Activated CD8-positive, alpha-beta memory T cell treated with anti-CD3 and anti-CD28 coated beads, Interleukin-2, amount 10 ng/mL, durations not matched to agents 7 days and 5 days (primary cell): Measurements from ENCODE around the gene EXOC3L4. TPM values are rescaled to one million over a fixed set of nuclear protein-coding genes. Genes with fewer than 3 reads are reported as not detected.

Experiments used
- ATAC-seq: fragments of 150-1000 bp; cut with Tn5 transposase; one replicate; pipeline ENCODE4 v1.10.0; 2021; ENCODE audit warnings: moderate library complexity
- CTCF ChIA-PET: fragments of 350-600 bp; sonication (Branson Sonifier 250); formaldehyde crosslinking; loops from one replicate; lab custom pipeline; 2021; ENCODE audit warnings: antibody characterized with exemption; lab: Charles Lee
- DNase-seq: peaks from one replicate; pipeline ENCODE4 v3.0.0-alpha.2; 2020
- H3K27ac Mint-ChIP-seq: one replicate; pipeline ENCODE4 v1.8.0; 2021; ENCODE audit warnings: mild to moderate bottlenecking, mixed read lengths
- H3K27me3 Mint-ChIP-seq: one replicate; pipeline ENCODE4 v1.8.0; 2021; ENCODE audit warnings: mixed read lengths
- H3K36me3 Mint-ChIP-seq: one replicate; pipeline ENCODE4 v1.8.0; 2021; ENCODE audit warnings: mild to moderate bottlenecking, mixed read lengths
- H3K4me1 Mint-ChIP-seq: one replicate; pipeline ENCODE4 v1.8.0; 2021; ENCODE audit warnings: mixed read lengths
- H3K4me3 Mint-ChIP-seq: one replicate; pipeline ENCODE4 v1.8.0; 2021; ENCODE audit warnings: mild to moderate bottlenecking, moderate library complexity, mixed read lengths
- H3K9me3 Mint-ChIP-seq: one replicate; pipeline ENCODE4 v1.8.0; 2022; ENCODE audit warnings: low read depth, mixed read lengths
- total RNA-seq, 2 experiments: library from RNA; stranded (reverse); gene quantifications; one replicate each; pipeline ENCODE4 v1.2.3, GENCODE V29; 2021

Gene EXOC3L4
- total RNA-seq, 2 experiments from 2014 or later, result not detected

DNA sequence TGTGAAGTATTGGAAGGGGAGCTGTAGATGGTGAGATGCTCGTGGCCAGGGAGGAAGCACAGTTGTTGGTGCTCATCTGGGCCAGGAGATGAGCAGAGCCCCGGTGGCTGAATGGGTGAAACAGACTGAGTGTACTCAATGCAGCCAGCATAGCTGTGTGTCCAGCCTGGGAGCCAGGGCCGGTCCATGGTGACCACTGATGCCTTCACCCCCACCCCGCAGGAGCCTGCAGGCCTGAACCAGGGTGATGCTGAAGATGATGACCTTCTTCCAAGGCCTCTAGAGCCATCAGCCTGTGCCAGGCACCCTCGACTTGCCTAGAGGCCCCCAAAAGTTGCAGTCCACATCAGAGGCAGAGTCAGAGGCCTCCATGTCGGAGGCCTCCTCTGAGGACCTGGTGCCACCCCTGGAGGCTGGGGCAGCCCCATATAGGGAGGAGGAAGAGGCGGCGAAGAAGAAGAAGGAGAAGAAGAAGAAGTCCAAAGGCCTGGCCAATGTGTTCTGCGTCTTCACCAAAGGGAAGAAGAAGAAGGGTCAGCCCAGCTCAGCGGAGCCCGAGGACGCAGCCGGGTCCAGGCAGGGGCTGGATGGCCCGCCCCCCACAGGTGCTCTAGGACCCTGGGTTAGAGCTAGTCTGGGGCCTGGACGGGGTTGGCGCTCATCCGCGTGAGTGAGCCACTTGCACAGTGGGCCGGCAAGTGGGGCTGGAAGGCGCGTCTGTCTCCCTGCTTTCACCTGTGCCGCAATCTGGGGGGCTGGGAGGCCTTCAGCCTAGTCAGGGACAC lies 31.8 kb downstream of the EXOC3L4 start:
- CTCF ChIA-PET, result no interaction called here
- DNase-seq (no peak), ATAC-seq (no peak)
- Mint-ChIP-seq H3K4me3 (no peak overlapping the region), H3K27ac (no peak overlapping the region), H3K4me1 (no peaks in the 10 kb centered on the region), H3K9me3 (no peaks in the 10 kb centered on the region), H3K27me3 (peaks cover 18% of the 10 kb centered on the region), H3K36me3 (no peaks in the 10 kb centered on the region)

DNA sequence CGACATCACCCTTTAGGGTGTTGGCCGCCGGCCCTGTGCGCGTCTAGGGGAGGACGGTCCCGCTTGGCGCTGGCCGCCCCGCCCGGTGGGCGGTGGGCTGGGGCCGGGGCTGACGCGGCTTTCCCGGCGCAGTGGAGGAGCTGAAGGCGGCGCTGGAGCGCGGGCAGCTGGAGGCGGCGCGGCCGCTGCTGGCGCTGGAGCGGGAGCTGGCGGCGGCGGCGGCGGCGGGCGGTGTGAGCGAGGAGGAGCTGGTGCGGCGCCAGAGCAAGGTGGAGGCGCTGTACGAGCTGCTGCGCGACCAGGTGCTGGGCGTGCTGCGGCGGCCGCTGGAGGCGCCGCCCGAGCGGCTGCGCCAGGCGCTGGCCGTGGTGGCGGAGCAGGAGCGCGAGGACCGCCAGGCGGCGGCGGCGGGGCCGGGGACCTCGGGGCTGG lies 32.4 kb downstream of the EXOC3L4 start:
- DNase-seq, result no peak
- Mint-ChIP-seq H3K4me1 (no peaks in the 10 kb centered on the region), H3K27ac (no peak overlapping the region), H3K36me3 (no peaks in the 10 kb centered on the region), H3K27me3 (peaks cover 14% of the 10 kb centered on the region), H3K9me3 (no peaks in the 10 kb centered on the region), H3K4me3 (no peak overlapping the region)
- no peak for ATAC-seq
- CTCF ChIA-PET, result no interaction called here

DNA sequence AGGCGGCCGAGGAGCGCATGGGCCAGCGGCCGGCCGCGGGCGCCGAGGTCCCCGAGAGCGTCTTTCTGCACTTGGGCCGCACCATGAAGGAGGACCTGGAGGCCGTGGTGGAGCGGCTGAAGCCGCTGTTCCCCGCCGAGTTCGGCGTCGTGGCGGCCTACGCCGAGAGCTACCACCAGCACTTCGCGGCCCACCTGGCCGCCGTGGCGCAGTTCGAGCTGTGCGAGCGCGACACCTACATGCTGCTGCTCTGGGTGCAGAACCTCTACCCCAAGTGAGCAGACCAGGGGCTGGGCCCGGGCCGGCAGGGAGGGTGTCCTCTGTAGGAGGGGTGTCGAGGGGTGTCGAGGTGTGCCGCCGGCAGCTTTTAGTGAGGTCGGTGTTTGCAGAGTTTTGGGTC lies 32.8 kb downstream of the EXOC3L4 start:
- Mint-ChIP-seq H3K27ac (no peak overlapping the region), H3K27me3 (peaks cover 10% of the 10 kb centered on the region), H3K36me3 (no peaks in the 10 kb centered on the region), H3K4me1 (no peaks in the 10 kb centered on the region), H3K9me3 (no peaks in the 10 kb centered on the region), H3K4me3 (no peak overlapping the region)
- ATAC-seq (no peak), DNase-seq (no peak)
- CTCF ChIA-PET, result no interaction called here

DNA sequence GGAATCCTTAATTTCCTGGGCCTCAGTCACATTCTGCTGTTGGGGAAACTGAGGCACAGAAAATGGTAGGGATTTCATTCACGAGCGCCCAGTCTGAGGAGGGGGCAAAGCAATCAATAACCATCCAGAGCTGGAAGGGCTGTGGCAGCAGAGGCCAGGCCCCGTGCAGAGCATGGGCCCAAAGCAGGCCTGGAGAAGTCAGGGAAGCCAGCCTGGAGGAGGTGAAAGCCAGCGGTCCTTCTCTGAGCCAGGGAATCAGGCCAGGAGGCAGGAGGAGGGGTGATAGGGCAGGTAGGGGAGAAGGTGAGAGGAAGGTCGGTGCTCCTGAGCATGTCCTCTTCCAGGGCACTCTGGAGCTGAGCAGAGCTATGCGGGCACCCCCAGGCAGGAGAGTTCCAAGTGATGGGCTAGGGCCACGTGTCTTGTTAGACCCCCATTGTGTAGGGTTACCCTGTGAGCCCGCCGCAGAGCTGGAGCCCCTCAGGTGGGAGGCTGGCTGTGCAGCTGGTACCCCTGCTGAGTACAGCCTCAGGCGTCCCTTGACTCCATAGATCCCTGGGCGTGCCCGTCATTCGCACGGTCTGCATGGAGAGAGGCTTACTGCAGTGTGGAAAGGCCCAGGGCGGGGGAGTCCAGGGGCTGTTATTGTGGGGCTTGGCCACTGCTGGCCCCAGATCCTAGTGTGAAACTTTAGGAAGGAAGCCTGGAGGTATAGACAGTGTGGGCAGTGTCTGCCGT lies 33.5 kb downstream of the EXOC3L4 start:
- ATAC-seq (no peak), DNase-seq (no peak)
- CTCF ChIA-PET, result interaction anchor here (1.1 kb wide), 1 partner anchor 23 kb away, joined by 3 read pairs; no protein-coding TSS in a partner anchor
- peaks cover 8% of the 10 kb centered on the region for H3K27me3 Mint-ChIP-seq
- H3K36me3 Mint-ChIP-seq, result no peaks in the 10 kb centered on the region
- H3K27ac Mint-ChIP-seq, result no peak overlapping the region
- H3K4me1 Mint-ChIP-seq, result no peaks in the 10 kb centered on the region
- no peaks in the 10 kb centered on the region for H3K9me3 Mint-ChIP-seq
- H3K4me3 Mint-ChIP-seq, result no peak overlapping the region

DNA sequence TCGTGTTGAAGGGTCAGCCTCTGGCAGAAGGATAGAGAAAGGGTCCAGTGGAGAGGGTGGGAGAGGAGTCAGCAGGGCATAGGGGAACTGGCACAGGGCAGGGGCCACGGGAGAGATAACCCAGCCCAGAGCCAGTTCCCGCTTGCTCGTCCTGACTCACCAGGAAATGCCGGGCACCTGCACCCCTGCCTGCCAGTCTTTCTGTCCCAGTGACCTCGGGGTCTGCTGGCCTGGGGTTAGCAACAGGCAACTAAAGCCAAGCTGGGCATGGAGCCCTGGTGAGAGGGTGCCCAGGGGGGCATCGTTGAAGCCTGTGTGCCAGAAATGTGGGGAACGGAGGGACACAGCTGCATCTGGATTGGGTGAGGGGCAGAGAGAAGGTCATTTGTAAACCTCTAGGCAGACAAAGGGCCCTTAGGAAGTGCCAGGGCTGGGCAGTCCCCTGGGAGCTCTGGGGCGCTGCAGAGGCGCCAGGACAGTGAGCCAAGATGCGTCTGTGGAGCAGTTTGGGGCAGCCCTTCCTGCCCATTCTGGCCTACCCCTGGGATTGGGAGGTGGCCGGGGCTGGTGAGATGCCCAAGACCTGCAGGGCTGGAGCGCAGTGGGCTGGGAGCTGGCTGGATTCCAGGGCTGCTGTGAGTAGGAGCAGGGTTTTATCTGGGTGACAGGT lies 34.2 kb downstream of the EXOC3L4 start:
- ATAC-seq (no peak), DNase-seq (no peak)
- Mint-ChIP-seq H3K9me3 (no peaks in the 10 kb centered on the region), H3K4me1 (no peaks in the 10 kb centered on the region), H3K36me3 (no peaks in the 10 kb centered on the region), H3K4me3 (no peak overlapping the region), H3K27me3 (peaks cover 7% of the 10 kb centered on the region), H3K27ac (no peak overlapping the region)
- CTCF ChIA-PET, result interaction anchor here (1.1 kb wide), 1 partner anchor 24 kb away, joined by 3 read pairs; no protein-coding TSS in a partner anchor

DNA sequence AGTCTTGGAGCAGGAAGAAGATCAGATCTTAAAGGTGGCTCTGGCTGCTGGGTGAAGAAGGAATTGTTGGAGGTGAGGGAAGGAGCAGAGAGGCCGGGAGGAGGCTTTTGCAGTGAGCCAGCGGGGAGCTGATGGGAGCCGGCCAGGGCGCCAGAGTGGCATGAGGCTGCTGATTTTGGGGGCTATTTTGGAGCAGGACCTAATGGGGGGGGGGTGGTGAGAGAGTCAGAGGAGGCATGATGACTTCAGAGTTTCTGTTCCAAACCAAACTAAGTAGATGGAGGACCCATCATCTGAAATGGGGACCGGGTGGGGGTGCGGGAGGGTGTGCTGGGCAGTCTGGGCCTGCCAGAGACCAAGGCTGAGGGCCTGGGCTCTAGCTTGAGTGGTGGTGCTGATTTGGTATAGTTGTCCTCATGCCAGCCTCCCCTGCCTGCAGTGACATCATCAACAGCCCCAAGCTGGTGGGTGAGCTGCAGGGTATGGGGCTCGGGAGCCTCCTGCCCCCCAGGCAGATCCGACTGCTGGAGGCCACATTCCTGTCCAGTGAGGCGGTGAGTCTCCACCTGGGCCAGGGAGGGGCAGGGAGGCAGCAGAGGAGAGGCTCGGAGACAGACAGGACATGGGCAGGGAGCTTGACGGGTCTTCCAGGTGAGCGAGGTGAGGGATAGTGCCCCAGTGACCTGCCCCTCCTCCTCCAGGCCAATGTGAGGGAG lies 34.9 kb downstream of the EXOC3L4 start:
- no peak overlapping the region for H3K27ac Mint-ChIP-seq
- H3K4me3 Mint-ChIP-seq, result no peak overlapping the region
- no peaks in the 10 kb centered on the region for H3K9me3 Mint-ChIP-seq
- no peak for ATAC-seq
- no peak for DNase-seq
- no peaks in the 10 kb centered on the region for H3K36me3 Mint-ChIP-seq
- CTCF ChIA-PET, result interaction anchor here (1.1 to 1.2 kb wide), 2 partner anchors 25 kb away, joined by 3 read pairs; no protein-coding TSS in a partner anchor
- H3K27me3 Mint-ChIP-seq, result peaks cover under 1% of the 10 kb centered on the region
- no peaks in the 10 kb centered on the region for H3K4me1 Mint-ChIP-seq

DNA sequence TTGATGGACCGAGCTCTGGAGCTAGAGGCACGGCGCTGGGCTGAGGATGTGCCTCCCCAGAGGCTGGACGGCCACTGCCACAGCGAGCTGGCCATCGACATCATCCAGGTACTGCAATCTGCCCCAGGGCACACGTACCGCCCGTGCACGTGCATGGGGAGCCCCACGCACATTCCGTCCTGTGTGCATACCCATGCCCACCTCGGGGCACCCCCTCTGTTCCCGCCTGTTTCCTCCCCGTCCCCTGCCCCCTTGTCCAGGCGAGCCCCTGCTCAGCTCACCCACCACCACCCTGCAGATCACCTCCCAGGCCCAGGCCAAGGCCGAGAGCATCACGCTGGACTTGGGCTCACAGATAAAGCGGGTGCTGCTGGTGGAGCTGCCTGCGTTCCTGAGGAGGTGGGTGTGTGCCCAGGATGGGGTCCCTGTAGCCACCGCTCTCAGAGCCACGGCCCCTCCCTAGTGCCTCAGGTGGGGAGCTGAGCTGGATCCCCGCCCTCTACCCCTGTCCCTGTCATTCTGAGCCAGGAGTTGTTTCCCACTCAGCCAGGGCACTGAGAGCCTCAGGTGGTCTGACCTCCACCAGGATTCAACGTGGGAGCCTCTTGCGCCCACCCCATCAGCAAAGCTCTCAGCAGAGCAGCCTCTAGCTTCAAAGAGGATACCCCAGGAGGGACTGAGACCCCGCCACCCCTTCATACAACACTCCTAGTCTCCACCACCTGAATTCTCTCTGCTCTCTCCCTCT lies 35.7 kb downstream of the EXOC3L4 start:
- ATAC-seq, result no peak
- CTCF ChIA-PET, result interaction anchor here (1.2 kb wide), 1 partner anchor 26 kb away, joined by 3 read pairs; no protein-coding TSS in a partner anchor
- H3K9me3 Mint-ChIP-seq, result no peaks in the 10 kb centered on the region
- no peak for DNase-seq
- H3K27me3 Mint-ChIP-seq, result no peaks in the 10 kb centered on the region
- H3K4me1 Mint-ChIP-seq, result no peaks in the 10 kb centered on the region
- H3K4me3 Mint-ChIP-seq, result no peak overlapping the region
- H3K27ac Mint-ChIP-seq, result no peak overlapping the region
- H3K36me3 Mint-ChIP-seq, result no peaks in the 10 kb centered on the region

DNA sequence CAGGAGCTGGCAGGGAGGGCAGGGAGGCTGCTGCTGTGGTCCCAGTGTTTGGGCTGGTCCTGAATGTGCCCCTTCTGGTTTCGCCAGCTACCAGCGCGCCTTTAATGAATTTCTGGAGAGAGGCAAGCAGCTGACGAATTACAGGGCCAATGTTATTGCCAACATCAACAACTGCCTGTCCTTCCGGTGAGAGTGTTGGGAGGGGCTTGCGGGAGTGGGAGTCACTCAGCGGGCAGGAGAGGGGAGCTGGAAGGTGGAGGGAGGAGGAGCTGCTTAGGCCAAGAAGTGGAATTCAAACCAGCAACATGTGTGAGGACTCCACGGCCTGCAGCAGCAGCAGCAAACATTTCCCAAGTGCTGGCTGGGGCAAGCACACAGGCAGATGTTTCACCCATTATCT lies 36.4 kb downstream of the EXOC3L4 start:
- Mint-ChIP-seq H3K27me3 (no peaks in the 10 kb centered on the region), H3K27ac (no peak overlapping the region), H3K4me1 (no peaks in the 10 kb centered on the region), H3K9me3 (no peaks in the 10 kb centered on the region), H3K36me3 (no peaks in the 10 kb centered on the region), H3K4me3 (no peak overlapping the region)
- CTCF ChIA-PET, result interaction anchor here (0.6 to 1.2 kb wide), 2 partner anchors 26 to 418 kb away, joined by 3 read pairs; no protein-coding TSS in a partner anchor
- DNase-seq (no peak), ATAC-seq (no peak)

DNA sequence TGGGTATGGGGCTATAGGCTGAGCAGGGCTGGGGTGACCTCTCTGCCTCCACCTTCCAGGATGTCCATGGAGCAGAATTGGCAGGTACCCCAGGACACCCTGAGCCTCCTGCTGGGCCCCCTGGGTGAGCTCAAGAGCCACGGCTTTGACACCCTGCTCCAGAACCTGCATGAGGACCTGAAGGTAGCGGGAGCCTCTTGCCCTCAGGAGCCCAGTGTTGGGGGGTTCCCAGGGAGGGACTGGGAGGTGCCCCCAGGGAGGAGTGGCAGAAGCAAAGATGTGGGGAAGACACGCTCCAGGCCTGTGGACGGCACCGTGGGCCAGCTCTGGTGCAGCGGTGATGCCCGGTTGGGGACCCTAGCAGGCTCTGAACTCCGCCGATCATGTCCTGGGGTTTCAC lies 37.1 kb downstream of the EXOC3L4 start:
- DNase-seq, result no peak
- H3K4me3 Mint-ChIP-seq, result no peak overlapping the region
- ATAC-seq, result no peak
- H3K9me3 Mint-ChIP-seq, result no peaks in the 10 kb centered on the region
- H3K27ac Mint-ChIP-seq, result no peak overlapping the region
- no peaks in the 10 kb centered on the region for H3K27me3 Mint-ChIP-seq
- no peaks in the 10 kb centered on the region for H3K4me1 Mint-ChIP-seq
- no peaks in the 10 kb centered on the region for H3K36me3 Mint-ChIP-seq
- CTCF ChIA-PET, result interaction anchor here (0.6 kb wide), 1 partner anchor 419 kb away, joined by 3 read pairs; no protein-coding TSS in a partner anchor

DNA sequence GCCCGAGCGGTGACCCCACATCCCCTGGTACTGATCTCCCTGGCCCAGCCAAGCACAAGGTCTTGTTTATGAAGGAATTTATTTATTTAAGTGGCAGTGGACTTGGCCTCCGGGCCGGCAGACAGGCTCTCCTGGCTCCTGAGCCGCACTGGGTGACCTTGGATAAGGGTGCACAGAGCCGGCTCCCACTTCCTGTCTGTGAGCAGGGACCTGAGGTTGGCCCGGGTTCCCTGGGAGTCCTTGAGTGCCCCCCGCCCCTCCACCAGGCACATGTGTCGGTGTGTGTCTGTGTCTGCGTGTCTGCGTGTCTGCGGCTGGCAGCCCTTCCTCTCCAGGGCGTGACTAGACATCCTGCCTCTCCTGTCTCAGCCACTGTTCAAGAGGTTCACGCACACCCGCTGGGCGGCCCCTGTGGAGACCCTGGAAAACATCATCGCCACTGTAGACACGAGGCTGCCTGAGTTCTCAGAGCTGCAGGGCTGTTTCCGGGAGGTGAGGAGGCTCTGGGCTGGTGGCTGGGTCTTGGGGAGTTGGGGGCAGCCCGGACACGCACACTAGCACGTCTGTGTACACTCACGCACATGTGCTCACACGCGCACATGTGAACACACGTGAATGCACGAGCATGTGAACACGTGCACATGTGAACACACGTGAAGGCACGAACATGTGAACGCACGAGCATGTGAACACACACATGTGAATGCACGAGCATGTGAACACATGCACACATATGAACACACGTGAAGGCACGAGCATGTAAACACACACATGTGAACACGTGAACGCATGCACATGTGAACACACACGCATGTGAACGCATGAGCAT lies 38.1 kb downstream of the EXOC3L4 start:
- no peak overlapping the region for H3K27ac Mint-ChIP-seq
- no peaks in the 10 kb centered on the region for H3K4me1 Mint-ChIP-seq
- CTCF ChIA-PET, result no interaction called here
- no peaks in the 10 kb centered on the region for H3K9me3 Mint-ChIP-seq
- no peak for DNase-seq
- H3K4me3 Mint-ChIP-seq, result no peak overlapping the region
- H3K36me3 Mint-ChIP-seq, result no peaks in the 10 kb centered on the region
- H3K27me3 Mint-ChIP-seq, result no peaks in the 10 kb centered on the region
- no peak for ATAC-seq

DNA sequence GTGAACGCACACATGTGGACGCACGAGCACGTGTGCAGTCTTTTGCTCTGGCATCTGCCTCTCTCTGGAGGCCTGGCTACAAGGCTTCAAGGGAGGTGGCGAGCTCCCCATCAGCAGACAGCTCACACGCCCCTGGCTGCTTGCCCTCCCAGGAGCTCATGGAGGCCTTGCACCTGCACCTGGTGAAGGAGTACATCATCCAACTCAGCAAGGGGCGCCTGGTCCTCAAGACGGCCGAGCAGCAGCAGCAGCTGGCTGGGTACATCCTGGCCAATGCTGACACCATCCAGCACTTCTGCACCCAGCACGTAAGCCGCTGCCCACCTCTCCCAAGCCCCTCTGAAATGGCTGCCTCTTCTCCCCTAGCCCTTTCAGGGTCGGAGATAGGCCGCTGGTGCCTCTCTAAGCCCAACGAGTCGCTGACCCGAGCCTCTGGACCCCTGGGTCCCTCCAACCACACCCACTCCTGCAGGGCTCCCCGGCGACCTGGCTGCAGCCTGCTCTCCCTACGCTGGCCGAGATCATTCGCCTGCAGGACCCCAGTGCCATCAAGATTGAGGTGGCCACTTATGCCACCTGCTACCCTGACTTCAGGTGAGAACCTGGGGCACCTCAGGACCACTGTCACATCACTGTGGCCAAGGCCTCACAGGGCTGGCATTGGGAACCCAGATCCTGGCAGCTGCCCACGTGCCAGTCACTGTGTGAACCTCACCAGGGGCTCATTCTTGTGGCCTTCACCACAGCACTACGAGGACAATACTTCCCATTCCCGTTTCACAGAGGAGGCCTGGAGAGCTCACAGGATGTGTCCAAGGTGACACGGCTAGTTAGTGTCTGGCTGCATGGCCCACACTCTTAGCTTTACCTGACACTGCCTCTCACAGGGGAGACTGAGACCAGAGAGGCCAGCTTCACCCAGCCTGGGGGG lies 39.0 kb downstream of the EXOC3L4 start:
- H3K4me3 Mint-ChIP-seq, result no peak overlapping the region
- no peaks in the 10 kb centered on the region for H3K36me3 Mint-ChIP-seq
- H3K9me3 Mint-ChIP-seq, result no peaks in the 10 kb centered on the region
- no peaks in the 10 kb centered on the region for H3K4me1 Mint-ChIP-seq
- DNase-seq (no peak), ATAC-seq (no peak)
- CTCF ChIA-PET, result no interaction called here
- H3K27me3 Mint-ChIP-seq, result no peaks in the 10 kb centered on the region
- H3K27ac Mint-ChIP-seq, result no peak overlapping the region
